CD4-positive, alpha-beta T cell treated with Interleukin-6 at 100 ng/mL for 8 hours (primary cell): ENCODE results near the gene PDLIM4.
A peak's percentile ranks its signal among the peaks of the same experiment; 100 is the strongest.

Source experiments
- DNase-seq: peaks from one replicate; pipeline ENCODE4 v3.0.0-alpha.2; 2020; ENCODE audit warnings: mixed read lengths, low spot score

The PDLIM4 gene

GRCh38 chr5:132267166-132267739, 9.8 kb downstream of the PDLIM4 start:
- no peak for DNase-seq

GRCh38 chr5:132267931-132268768, 10.7 kb downstream of the PDLIM4 start:
- no peak for DNase-seq

GRCh38 chr5:132268769-132269551, 11.5 kb downstream of the PDLIM4 start:
- no peak for DNase-seq

- DNase-seq = no peak
Measured at GRCh38 chr5:132269635-132270334, 12.3 kb downstream of the PDLIM4 start.

- DNase-seq = no peak
Measured at GRCh38 chr5:132270335-132270665, 12.8 kb downstream of the PDLIM4 start.

GRCh38 chr5:132270706-132271105, 13.2 kb downstream of the PDLIM4 start:
- no peak for DNase-seq

GRCh38 chr5:132271251-132272246, 14.1 kb downstream of the PDLIM4 start:
- no peak for DNase-seq

GRCh38 chr5:132272311-132273210, 15.1 kb downstream of the PDLIM4 start:
- peak; percentile 44 for DNase-seq

GRCh38 chr5:132273631-132274030, 16.1 kb downstream of the PDLIM4 start:
- no peak for DNase-seq

- no peak for DNase-seq
Measured at GRCh38 chr5:132274050-132274792, 16.7 kb downstream of the PDLIM4 start.

GRCh38 chr5:132275367-132276220, 18.1 kb downstream of the PDLIM4 start:
- DNase-seq = no peak

- DNase-seq = no peak
Measured at GRCh38 chr5:132277256-132277655, 19.8 kb downstream of the PDLIM4 start.

GRCh38 chr5:132277971-132278853, 20.7 kb downstream of the PDLIM4 start:
- no peak for DNase-seq

GRCh38 chr5:132279801-132280200, 22.3 kb downstream of the PDLIM4 start:
- no peak for DNase-seq

GRCh38 chr5:132280371-132281240, 23.1 kb downstream of the PDLIM4 start:
- DNase-seq = no peak

- no peak for DNase-seq
Measured at GRCh38 chr5:132281856-132282614, 24.5 kb downstream of the PDLIM4 start.
